ENCODE measurements around the gene ATG2A.

The ATG2A gene

GRCh38 chr11:64913171-64913727, 3.8 kb downstream of the ATG2A start:
- Histone ChIP-seq H3K36me3 (peaks cover 61 to 65% (median 63%) of the 10 kb centered on the region in 3 donors), H3K4me3 (no peak overlapping the region), H3K4me1 (peaks cover 0 to 23% (median 17%) of the 10 kb centered on the region in 4 donors), H3K27ac (no peak overlapping the region), H3K9me3 (no peaks in the 10 kb centered on the region), H3K27me3 (no peaks in the 10 kb centered on the region)
- intact Hi-C loops (cut with DNase I; ENCODE audit: low total_unique reads): no loop called here
- no peak for TF ChIP-seq CTCF (IDR thresholded peaks at IDR 0.05)
- DNase-seq: no peak

- no peak overlapping the region for H3K27ac ChIP-seq
- no peak for DNase-seq
- H3K9me3 ChIP-seq: no peaks in the 10 kb centered on the region
- no peak overlapping the region for H3K4me3 ChIP-seq
- H3K4me1 ChIP-seq: peaks cover 0 to 19% (median 13%) of the 10 kb centered on the region in 4 donors
- H3K36me3 ChIP-seq: peaks cover 76 to 80% (median 78%) of the 10 kb centered on the region in 3 donors
- intact Hi-C loops (cut with DNase I; ENCODE audit: low total_unique reads): no loop called here
- no peak for TF ChIP-seq CTCF (IDR thresholded peaks at IDR 0.05)
- no peaks in the 10 kb centered on the region for H3K27me3 ChIP-seq
These were observed 5.3 kb downstream of the ATG2A start for GRCh38 chr11:64911689-64912088.

- Histone ChIP-seq H3K9me3 (no peaks in the 10 kb centered on the region), H3K36me3 (peaks cover 82 to 84% (median 84%) of the 10 kb centered on the region in 3 donors), H3K4me1 (peaks cover 0 to 13% (median 10%) of the 10 kb centered on the region in 4 donors), H3K27me3 (no peaks in the 10 kb centered on the region), H3K4me3 (no peak overlapping the region), H3K27ac (no peak overlapping the region)
- no peak for DNase-seq
- intact Hi-C loops (cut with DNase I; ENCODE audit: low total_unique reads): no loop called here
- no peak for TF ChIP-seq CTCF (IDR thresholded peaks at IDR 0.05)
These were observed 5.9 kb downstream of the ATG2A start for GRCh38 chr11:64911142-64911541.

GRCh38 chr11:64910451-64911093, 6.4 kb downstream of the ATG2A start:
- Histone ChIP-seq H3K27me3 (no peaks in the 10 kb centered on the region), H3K4me3 (no peak overlapping the region), H3K27ac (no peak overlapping the region), H3K4me1 (peaks cover 0 to 7% (median 4%) of the 10 kb centered on the region in 4 donors), H3K9me3 (no peaks in the 10 kb centered on the region), H3K36me3 (peaks cover 88 to 90% (median 89%) of the 10 kb centered on the region in 3 donors)
- TF ChIP-seq CTCF (IDR thresholded peaks at IDR 0.05): no peak
- no peak for DNase-seq
- intact Hi-C loops (cut with DNase I; ENCODE audit: low total_unique reads): no loop called here

GRCh38 chr11:64909653-64910343, 7.2 kb downstream of the ATG2A start:
- Histone ChIP-seq H3K27me3 (no peaks in the 10 kb centered on the region), H3K4me3 (no peak overlapping the region), H3K27ac (no peak overlapping the region), H3K36me3 (peaks cover 95 to 98% (median 97%) of the 10 kb centered on the region in 3 donors), H3K4me1 (no peaks in the 10 kb centered on the region), H3K9me3 (no peaks in the 10 kb centered on the region)
- DNase-seq: no peak
- TF ChIP-seq CTCF (IDR thresholded peaks at IDR 0.05): no peak
- intact Hi-C loops (cut with DNase I; ENCODE audit: low total_unique reads): no loop called here
